HFF-Myc (cell line): ENCODE data around the gene OR51A2.

ENCODE experiments used
- DNase-seq: peaks from one replicate; pipeline ENCODE4 v3.0.0-alpha.2; 2011; ENCODE audit warnings: low read depth; ENCODE audit errors: extremely low read depth
- H3K4me3 ChIP-seq: replicated peaks from 2 replicates; pipeline ENCODE4 v1.5.1; 2011; ENCODE audit warnings: low read depth, mild to moderate bottlenecking, control low read depth, low read length
- CTCF ChIP-seq: IDR thresholded peaks from 2 replicates; pipeline ENCODE4 v1.5.1; 2012; ENCODE audit warnings: mild to moderate bottlenecking, low read depth, low read length, control low read depth; ENCODE audit errors: missing control alignments

OR51A2 gene

GRCh38 chr11:4926608-4927007, 28.9 kb downstream of the OR51A2 start:
- no peak overlapping the region for H3K4me3 ChIP-seq
- no peak for DNase-seq
- TF ChIP-seq CTCF = no peak

- no peak for DNase-seq
- H3K4me3 ChIP-seq = no peak within 1 kb of the TSS
- no peak for TF ChIP-seq CTCF
Observed at GRCh38 chr11:4924239-4924638, 31.3 kb downstream of the OR51A2 start, which contains the start of gene OR51G1. Gene OR51G1, minus strand, starts transcription at chr11:4924339. Its CDS starts 0 bp downstream, at chr11:4924339.

- TF ChIP-seq CTCF = no peak
- DNase-seq = no peak
- H3K4me3 ChIP-seq = no peak overlapping the region
Observed at GRCh38 chr11:4922304-4922703, 33.2 kb downstream of the OR51A2 start.

- no peak overlapping the region for H3K4me3 ChIP-seq
- DNase-seq = no peak
- no peak for TF ChIP-seq CTCF
Observed at GRCh38 chr11:4921796-4922195, 33.7 kb downstream of the OR51A2 start.

GRCh38 chr11:4919250-4919649, 36.3 kb downstream of the OR51A2 start, which contains the start of gene OR51G2:
Gene OR51G2, minus strand, starts transcription at chr11:4919350. Its CDS starts 3,687 bp downstream, at chr11:4915663.
- no peak within 1 kb of the TSS for H3K4me3 ChIP-seq
- no peak for TF ChIP-seq CTCF
- no peak for DNase-seq

GRCh38 chr11:4916581-4916980, 38.9 kb downstream of the OR51A2 start:
- no peak for TF ChIP-seq CTCF
- no peak overlapping the region for H3K4me3 ChIP-seq

More at GRCh38 chr11:4916581-4916980, 38.9 kb downstream of the OR51A2 start:
- DNase-seq = no peak
